Uterus (tissue), 4 donors: ENCODE data around the gene MAP2K4. TPM values are rescaled to one million over a fixed set of nuclear protein-coding genes. Genes with fewer than 3 reads are reported as not detected.

ENCODE experiments used
- DNase-seq, 2 donors: peaks; one replicate each; pipeline ENCODE4 v3.0.0-alpha.2; 2019 to 2020
- H3K27ac ChIP-seq, 2 donors: fragments of 200-600 bp; sonication (generic); 1 replicate in 1 of 2; 2 replicates in 1 of 2; pipeline ENCODE4 v1.5.1; 2016 to 2018
- H3K27me3 ChIP-seq, 2 donors: fragments of 200-600 bp; sonication (generic); one replicate each; pipeline ENCODE4 v1.5.1; 2018 to 2019; ENCODE audit warnings: control low read depth in 1 of 2
- H3K36me3 ChIP-seq, 2 donors: fragments of 200-600 bp; sonication (generic); one replicate each; pipeline ENCODE4 v1.5.1; 2019; ENCODE audit warnings: control low read depth in 1 of 2
- H3K4me1 ChIP-seq, 2 donors: fragments of 200-600 bp; sonication (generic); one replicate each; pipeline ENCODE4 v1.5.1; 2018 to 2019; ENCODE audit warnings: control low read depth in 1 of 2
- H3K4me3 ChIP-seq, 2 donors: fragments of 200-600 bp; sonication (generic); 1 replicate in 1 of 2; 2 replicates in 1 of 2; pipeline ENCODE4 v1.5.1; 2018 to 2019; ENCODE audit warnings: mild to moderate bottlenecking in 1 of 2
- H3K9me3 ChIP-seq, 2 donors: fragments of 200-600 bp; sonication (generic); one replicate each; pipeline ENCODE4 v1.5.1; 2019; ENCODE audit warnings: control low read depth in 1 of 2
- CTCF ChIP-seq, 4 experiments: fragments of 200-600 bp in 2 of 4; fragments of 450-650 bp in 2 of 4; sonication (generic) in 2 of 4; IDR thresholded peaks; one replicate each; pipeline ENCODE4 v1.5.1; 2016 to 2019; ENCODE audit warnings: antibody characterized with exemption in 4 of 4, mild to moderate bottlenecking in 2 of 4, moderate library complexity in 1 of 4
- POLR2A ChIP-seq, 2 donors: fragments of 450-650 bp; IDR thresholded peaks; one replicate each; pipeline ENCODE4 v1.6.1; 2016; ENCODE audit warnings: antibody characterized with exemption in 2 of 2, mild to moderate bottlenecking in 1 of 2, moderate library complexity in 1 of 2
- intact Hi-C: fragments of 100-400 bp; cut with DNase I; formaldehyde crosslinking; loops from one replicate; pipeline ENCODE4 v1.15.1; 2023; ENCODE audit warnings: low total_unique reads
- total RNA-seq, 4 donors: library from RNA; depleted of rRNA in 3 of 4; stranded (reverse); fragments of >200 nt in 3 of 4; gene quantifications; one replicate each; pipeline versions ENCODE4 v1.1.0 to v1.2.4, GENCODE V29; 2014 to 2023
- donor health status: DM: yes; HTN: yes; CAD: no.

Gene MAP2K4
- total RNA-seq, 4 donors from 2014 or later: 19.4 to 83.9 (median 65.5) TPM

DNA sequence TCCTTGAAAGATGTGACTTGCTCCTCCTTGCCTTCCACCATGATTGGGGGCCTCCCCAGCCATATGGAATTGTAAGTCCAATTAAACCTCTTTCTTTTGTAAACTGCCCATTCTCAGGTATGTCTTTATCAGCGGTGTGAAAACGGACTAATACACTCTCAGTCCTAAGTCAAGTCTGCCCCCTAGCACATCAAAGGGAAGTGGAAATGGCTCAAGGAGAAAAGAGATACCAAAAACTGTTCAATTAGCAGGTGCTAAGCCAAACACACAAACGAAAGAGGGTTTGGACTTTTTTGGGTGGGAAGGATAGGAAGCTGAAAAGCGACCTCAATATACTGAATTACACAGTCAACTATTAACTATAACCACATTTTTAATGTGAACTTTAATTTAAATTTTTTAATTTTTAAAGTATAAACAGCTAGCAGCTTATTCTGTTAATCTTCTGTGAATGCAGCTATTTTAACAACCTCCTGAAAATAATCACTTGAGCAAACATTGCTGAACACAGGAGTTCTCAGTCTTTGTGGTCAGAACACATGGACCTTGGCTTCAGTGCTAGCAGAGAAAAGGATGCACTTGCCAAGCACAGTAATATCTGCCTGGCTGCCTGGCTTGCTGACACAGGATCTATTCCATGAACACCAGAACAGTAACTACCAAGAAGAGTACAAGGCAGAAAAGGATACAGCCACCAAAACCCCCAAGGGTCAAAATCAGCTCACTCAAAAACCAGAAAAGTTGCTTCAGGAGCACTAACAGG, 34.3 kb upstream of the MAP2K4 start:
- H3K9me3 ChIP-seq: no peaks in the 10 kb centered on the region
- H3K4me1 ChIP-seq: no peaks in the 10 kb centered on the region
- peak overlapping the region in 1 of 2 donors; percentile 6 for H3K27ac ChIP-seq
- H3K36me3 ChIP-seq: no peaks in the 10 kb centered on the region
- no peaks in the 10 kb centered on the region for H3K27me3 ChIP-seq
- H3K4me3 ChIP-seq: no peak overlapping the region
- TF ChIP-seq POLR2A (IDR thresholded peaks at IDR 0.05): no peak
- no peak for TF ChIP-seq CTCF (IDR thresholded peaks at IDR 0.05)
- intact Hi-C loops: no loop called here
- DNase-seq: peak in 1 of 2 donors; percentile 19

DNA sequence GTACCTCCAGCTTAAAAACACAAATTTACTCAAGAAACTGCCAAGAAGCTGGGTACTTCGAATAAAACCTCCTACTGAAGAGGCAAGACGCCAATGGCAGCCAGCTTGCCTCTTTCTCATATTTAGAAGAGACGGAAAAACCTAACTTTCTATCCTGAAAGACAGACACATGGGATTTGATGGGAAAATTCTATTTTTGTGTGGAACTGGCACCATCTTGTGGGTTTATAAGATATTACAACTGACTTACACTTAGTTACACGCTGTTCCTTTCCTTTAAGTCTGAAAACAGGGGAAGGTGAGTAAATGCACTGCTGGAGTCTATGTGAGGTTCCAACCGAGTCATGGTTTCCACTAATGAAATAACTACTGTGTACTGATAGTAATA, 33.7 kb upstream of the MAP2K4 start:
- peak overlapping the region in 1 of 2 donors; percentile 6 for H3K27ac ChIP-seq
- no peaks in the 10 kb centered on the region for H3K27me3 ChIP-seq
- H3K4me1 ChIP-seq: no peaks in the 10 kb centered on the region
- intact Hi-C loops: no loop called here
- no peak overlapping the region for H3K4me3 ChIP-seq
- DNase-seq: no peak
- no peak for TF ChIP-seq POLR2A (IDR thresholded peaks at IDR 0.05)
- peak; percentile 47 to 64 (median 52) for TF ChIP-seq CTCF (IDR thresholded peaks at IDR 0.05)
- no peaks in the 10 kb centered on the region for H3K9me3 ChIP-seq
- no peaks in the 10 kb centered on the region for H3K36me3 ChIP-seq

- TF ChIP-seq POLR2A (IDR thresholded peaks at IDR 0.05): no peak
- TF ChIP-seq CTCF (IDR thresholded peaks at IDR 0.05): no peak
- no peaks in the 10 kb centered on the region for H3K36me3 ChIP-seq
- DNase-seq: no peak
- no peak overlapping the region for H3K4me3 ChIP-seq
- H3K27me3 ChIP-seq: no peaks in the 10 kb centered on the region
- intact Hi-C loops: no loop called here
- H3K9me3 ChIP-seq: no peaks in the 10 kb centered on the region
- H3K4me1 ChIP-seq: no peaks in the 10 kb centered on the region
- H3K27ac ChIP-seq: no peak overlapping the region
Observed at GRCh38 chr17:11990363-11990983, 30.2 kb upstream of the MAP2K4 start.

DNA sequence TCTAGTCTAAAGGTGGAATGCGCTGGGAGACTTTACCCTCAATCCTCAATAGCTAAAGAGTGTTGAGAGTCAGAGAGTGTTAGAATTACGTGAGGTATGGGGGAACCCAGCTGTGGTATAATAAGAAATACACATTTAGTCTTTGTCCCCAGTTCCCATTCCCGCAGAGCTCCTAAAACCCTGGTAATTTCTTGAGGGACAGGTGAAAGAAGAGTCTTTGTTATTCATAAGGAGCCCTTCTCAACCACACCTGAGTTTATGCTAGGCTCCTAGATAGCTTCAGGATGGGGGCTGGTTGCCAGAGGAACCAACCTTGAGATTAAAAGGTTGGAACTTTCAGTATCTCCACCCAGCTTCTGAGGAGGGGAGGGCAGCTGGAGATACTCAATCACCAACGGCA, 29.2 kb upstream of the MAP2K4 start:
- no peak overlapping the region for H3K27ac ChIP-seq
- DNase-seq: no peak
- no peak for TF ChIP-seq CTCF (IDR thresholded peaks at IDR 0.05)
- TF ChIP-seq POLR2A (IDR thresholded peaks at IDR 0.05): no peak
- no peaks in the 10 kb centered on the region for H3K4me1 ChIP-seq
- no peaks in the 10 kb centered on the region for H3K27me3 ChIP-seq
- intact Hi-C loops: no loop called here
- H3K4me3 ChIP-seq: no peak overlapping the region
- no peaks in the 10 kb centered on the region for H3K9me3 ChIP-seq
- no peaks in the 10 kb centered on the region for H3K36me3 ChIP-seq

DNA sequence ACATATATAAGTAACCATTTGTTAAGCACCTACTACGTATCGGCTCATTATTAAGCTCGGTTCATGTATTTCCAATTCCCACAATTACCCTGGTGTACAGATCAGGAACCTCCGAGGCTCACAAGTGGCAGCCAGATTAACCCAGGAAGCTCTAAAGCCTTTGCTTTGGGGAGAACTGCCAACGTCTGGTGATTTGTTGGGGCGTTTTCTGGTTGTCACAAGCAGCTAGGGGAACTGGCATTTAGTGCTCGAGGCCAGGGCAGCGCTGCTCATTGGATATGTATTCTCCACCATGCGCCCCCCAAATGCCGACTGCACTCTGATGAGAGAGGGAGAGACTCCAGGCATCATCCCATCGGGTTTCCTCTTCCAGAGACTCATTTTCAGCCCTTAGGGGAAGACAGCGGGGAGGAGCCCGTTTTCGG, 23.9 kb upstream of the MAP2K4 start:
- DNase-seq: no peak
- no peaks in the 10 kb centered on the region for H3K4me1 ChIP-seq
- no peak for TF ChIP-seq POLR2A (IDR thresholded peaks at IDR 0.05)
- TF ChIP-seq CTCF (IDR thresholded peaks at IDR 0.05): peak in 1 of 4 experiments; percentile 15
- intact Hi-C loops: no loop called here
- no peaks in the 10 kb centered on the region for H3K9me3 ChIP-seq
- H3K4me3 ChIP-seq: peak overlapping the region; percentile 80 to 88
- H3K27me3 ChIP-seq: no peaks in the 10 kb centered on the region
- H3K27ac ChIP-seq: peak overlapping the region; percentile 80 to 88
- no peaks in the 10 kb centered on the region for H3K36me3 ChIP-seq
